ENCODE measurements around the gene DOK3. TPM values are rescaled to one million over a fixed set of nuclear protein-coding genes. Genes with fewer than 3 reads are reported as not detected.

The DOK3 gene
- total RNA-seq, 1 donor from 2014 or later: 16.3 TPM

- H3K4me1 ChIP-seq (ENCODE audit: insufficient read depth, low read length): no peaks in the 10 kb centered on the region
- Mint-ChIP-seq H3K4me1 (ENCODE audit: low read depth, unreplicated experiment) (peaks cover 14% of the 10 kb centered on the region), H3K27me3 (ENCODE audit: low read depth, unreplicated experiment) (no peaks in the 10 kb centered on the region), H3K9me3 (ENCODE audit: unreplicated experiment) (no peaks in the 10 kb centered on the region), H3K27ac (ENCODE audit: unreplicated experiment) (no peak overlapping the region), H3K36me3 (ENCODE audit: low read depth, unreplicated experiment) (peaks cover 17% of the 10 kb centered on the region), H3K4me3 (ENCODE audit: unreplicated experiment) (no peak overlapping the region)
- H3K79me2 ChIP-seq (ENCODE audit: insufficient read depth, low read length): peaks cover 14% of the 10 kb centered on the region
- no peak overlapping the region for H3K27ac ChIP-seq (ENCODE audit: low read depth, low read length)
- TF ChIP-seq EZH2 (IDR thresholded peaks at IDR 0.05; ENCODE audit: insufficient read depth, low read length) (no peak), CTCF (IDR thresholded peaks at IDR 0.05; ENCODE audit: insufficient read depth, low read depth, low read length) (no peak)
- peaks cover 22% of the 10 kb centered on the region for H3K36me3 ChIP-seq (ENCODE audit: insufficient read depth, low read length)
- peaks cover 81% of the 10 kb centered on the region for H4K20me1 ChIP-seq (ENCODE audit: insufficient read depth, low read length)
- no peaks in the 10 kb centered on the region for H3K27me3 ChIP-seq (ENCODE audit: insufficient read depth, low read length)
- no peaks in the 10 kb centered on the region for H3K9me3 ChIP-seq (ENCODE audit: insufficient read depth, low read depth, low read length)
- H3K4me3 ChIP-seq (ENCODE audit: insufficient read depth, low read depth, low read length): no peak overlapping the region
- no peak overlapping the region for H3K4me2 ChIP-seq (ENCODE audit: low read length)
- H3K9ac ChIP-seq (ENCODE audit: low read length): no peak overlapping the region
- no peak for FAIRE-seq
- no peak for DNase-seq (ENCODE audit: low read depth)
- no peak overlapping the region for H2AFZ ChIP-seq (ENCODE audit: low read depth, low read length)
Measured at GRCh38 chr5:177529247-177530203, 19.9 kb upstream of the DOK3 start.

GRCh38 chr5:177528631-177529030 is 19.0 kb upstream of the DOK3 start:
- Histone ChIP-seq H3K27ac (ENCODE audit: low read depth, low read length) (no peak overlapping the region), H3K36me3 (ENCODE audit: insufficient read depth, low read length) (peaks cover 22% of the 10 kb centered on the region), H3K79me2 (ENCODE audit: insufficient read depth, low read length) (peaks cover 14% of the 10 kb centered on the region), H3K4me2 (ENCODE audit: low read length) (no peak overlapping the region), H3K4me3 (ENCODE audit: insufficient read depth, low read depth, low read length) (no peak overlapping the region), H3K4me1 (ENCODE audit: insufficient read depth, low read length) (no peaks in the 10 kb centered on the region), H3K27me3 (ENCODE audit: insufficient read depth, low read length) (no peaks in the 10 kb centered on the region), H2AFZ (ENCODE audit: low read depth, low read length) (no peak overlapping the region), H3K9ac (ENCODE audit: low read length) (no peak overlapping the region), H4K20me1 (ENCODE audit: insufficient read depth, low read length) (peaks cover 80% of the 10 kb centered on the region), H3K9me3 (ENCODE audit: insufficient read depth, low read depth, low read length) (no peaks in the 10 kb centered on the region)
- DNase-seq (ENCODE audit: low read depth) (no peak), FAIRE-seq (no peak)
- H3K27ac Mint-ChIP-seq (ENCODE audit: unreplicated experiment): no peak overlapping the region
- TF ChIP-seq CTCF (IDR thresholded peaks at IDR 0.05; ENCODE audit: insufficient read depth, low read depth, low read length) (no peak), EZH2 (IDR thresholded peaks at IDR 0.05; ENCODE audit: insufficient read depth, low read length) (no peak)
- H3K9me3 Mint-ChIP-seq (ENCODE audit: unreplicated experiment): no peaks in the 10 kb centered on the region
- no peak overlapping the region for H3K4me3 Mint-ChIP-seq (ENCODE audit: unreplicated experiment)
- H3K36me3 Mint-ChIP-seq (ENCODE audit: low read depth, unreplicated experiment): peaks cover 15% of the 10 kb centered on the region
- H3K27me3 Mint-ChIP-seq (ENCODE audit: low read depth, unreplicated experiment): no peaks in the 10 kb centered on the region
- H3K4me1 Mint-ChIP-seq (ENCODE audit: low read depth, unreplicated experiment): peaks cover 11% of the 10 kb centered on the region

GRCh38 chr5:177527595-177527994 is 18.0 kb upstream of the DOK3 start:
- Mint-ChIP-seq H3K27ac (ENCODE audit: unreplicated experiment) (no peak overlapping the region), H3K9me3 (ENCODE audit: unreplicated experiment) (no peaks in the 10 kb centered on the region), H3K36me3 (ENCODE audit: low read depth, unreplicated experiment) (peaks cover 18% of the 10 kb centered on the region), H3K27me3 (ENCODE audit: low read depth, unreplicated experiment) (no peaks in the 10 kb centered on the region), H3K4me1 (ENCODE audit: low read depth, unreplicated experiment) (peaks cover 11% of the 10 kb centered on the region), H3K4me3 (ENCODE audit: unreplicated experiment) (no peak overlapping the region)
- peaks cover 77% of the 10 kb centered on the region for H4K20me1 ChIP-seq (ENCODE audit: insufficient read depth, low read length)
- H3K9ac ChIP-seq (ENCODE audit: low read length): no peak overlapping the region
- H3K4me2 ChIP-seq (ENCODE audit: low read length): no peak overlapping the region
- H3K27me3 ChIP-seq (ENCODE audit: insufficient read depth, low read length): no peaks in the 10 kb centered on the region
- TF ChIP-seq CTCF (IDR thresholded peaks at IDR 0.05; ENCODE audit: insufficient read depth, low read depth, low read length): no peak
- no peak for TF ChIP-seq EZH2 (IDR thresholded peaks at IDR 0.05; ENCODE audit: insufficient read depth, low read length)
- H3K4me1 ChIP-seq (ENCODE audit: insufficient read depth, low read length): no peaks in the 10 kb centered on the region
- FAIRE-seq: no peak
- peaks cover 8% of the 10 kb centered on the region for H3K79me2 ChIP-seq (ENCODE audit: insufficient read depth, low read length)
- no peak for DNase-seq (ENCODE audit: low read depth)
- peaks cover 22% of the 10 kb centered on the region for H3K36me3 ChIP-seq (ENCODE audit: insufficient read depth, low read length)
- no peak overlapping the region for H2AFZ ChIP-seq (ENCODE audit: low read depth, low read length)
- no peak overlapping the region for H3K4me3 ChIP-seq (ENCODE audit: insufficient read depth, low read depth, low read length)
- H3K27ac ChIP-seq (ENCODE audit: low read depth, low read length): no peak overlapping the region
- no peaks in the 10 kb centered on the region for H3K9me3 ChIP-seq (ENCODE audit: insufficient read depth, low read depth, low read length)
